Panc1 (cell line): ENCODE data around the gene RPL35A. TPM values are rescaled to one million over a fixed set of nuclear protein-coding genes. Genes with fewer than 3 reads are reported as not detected.

Experiments used
- ATAC-seq: fragments of 200-7000 bp; cut with Tn5 transposase; 2 replicates; pipeline ENCODE4 v1.9.1; 2020; ENCODE audit warnings: mild to moderate bottlenecking, moderate library complexity
- BruUV-seq: library from RNA; stranded (reverse); fragments of 400-500 nt; replicated peaks from 2 replicates; lab custom pipeline; 2021; lab: Mats Ljungman, UMichigan
- CTCF ChIA-PET: fragments of 300-600 bp; sonication (Branson Sonifier 250); formaldehyde crosslinking; loops from one replicate; lab custom pipeline; 2022; ENCODE audit warnings: antibody characterized with exemption; lab: Charles Lee
- POLR2A ChIA-PET: fragments of 300-600 bp; sonication (Branson Sonifier 250); formaldehyde crosslinking; loops from one replicate; lab custom pipeline; 2022; ENCODE audit warnings: antibody characterized with exemption; lab: Charles Lee
- DNase-seq: peaks from one replicate; pipeline ENCODE4 v3.0.0-alpha.2; 2010; ENCODE audit warnings: low read depth, low spot score
- H3K27ac ChIP-seq: 2 replicates; pipeline ENCODE4 v1.5.1; 2011; ENCODE audit warnings: mild to moderate bottlenecking, low read length, inconsistent platforms
- H3K27me3 ChIP-seq: fragments of 200-500 bp; sonication (Bioruptor generic); 2 replicates; pipeline ENCODE4 v1.6.0; 2014; ENCODE audit warnings: low read length, inconsistent platforms; ENCODE audit not compliant: control insufficient read depth, insufficient read depth
- H3K36me3 ChIP-seq: fragments of 200-500 bp; sonication (Bioruptor generic); 2 replicates; pipeline ENCODE4 v1.5.1; 2014; ENCODE audit warnings: inconsistent platforms, mild to moderate bottlenecking, low read length, moderate library complexity; ENCODE audit not compliant: control insufficient read depth, insufficient read depth
- H3K4me1 ChIP-seq: 2 replicates; pipeline ENCODE4 v1.5.1; 2011; ENCODE audit warnings: inconsistent platforms, mild to moderate bottlenecking, low read length, moderate library complexity; ENCODE audit not compliant: control insufficient read depth, insufficient read depth
- H3K4me3 ChIP-seq, 2 experiments: 2 replicates each; pipeline ENCODE4 v1.5.1; 2011 to 2012; ENCODE audit warnings: low read depth in 2 of 2, low read length in 2 of 2, mild to moderate bottlenecking in 2 of 2, inconsistent platforms in 1 of 2, moderate library complexity in 1 of 2
- H3K9me3 ChIP-seq: fragments of 200-500 bp; sonication (Bioruptor generic); 2 replicates; pipeline ENCODE4 v1.5.1; 2014; ENCODE audit warnings: low read depth, mild to moderate bottlenecking, inconsistent platforms, low read length, moderate library complexity; ENCODE audit not compliant: control insufficient read depth, insufficient read depth
- POLR2AphosphoS5 ChIP-seq: IDR thresholded peaks from 2 replicates; pipeline ENCODE4 v1.6.1; 2012; ENCODE audit warnings: mild to moderate bottlenecking, low read depth, low read length, moderate library complexity
- SIN3A ChIP-seq: IDR thresholded peaks from 2 replicates; pipeline ENCODE4 v1.6.1; 2012; ENCODE audit warnings: low read depth, mild to moderate bottlenecking, low read length, moderate library complexity, borderline replicate concordance; ENCODE audit not compliant: insufficient read depth
- TCF7L2 ChIP-seq: IDR thresholded peaks from 2 replicates; pipeline ENCODE4 v1.6.1; 2011; ENCODE audit warnings: mild to moderate bottlenecking, low read depth, low read length, inconsistent platforms
- in situ Hi-C: cut with HindIII; loops from 2 replicates; pipeline ENCODE4 v1.10.0; 2016; ENCODE audit warnings: low sequenced_read_pairs, low pct_unique_long_range_greater_than_20kb
- intact Hi-C: fragments of 100-400 bp; cut with micrococcal nuclease; formaldehyde crosslinking; loops from one replicate; pipeline ENCODE4 v1.10.0; 2022; ENCODE audit not compliant: unreplicated experiment
- total RNA-seq: library from RNA; stranded (reverse); gene quantifications from one replicate; pipeline ENCODE4 v1.2.1, GENCODE V29; 2021; ENCODE audit not compliant: unreplicated experiment
- TF ChIP-seq, protein P1 (sequence below), 2 experiments: IDR thresholded peaks; 2 replicates each; pipeline ENCODE4 v1.6.1; 2011 to 2012; ENCODE audit warnings: low read depth in 2 of 2, control low read depth in 1 of 2, low read length in 1 of 2, mild to moderate bottlenecking in 1 of 2, moderate library complexity in 1 of 2; ENCODE audit not compliant: insufficient read depth in 1 of 2
- TF ChIP-seq, protein P2 (sequence below): fragments of 450-650 bp; IDR thresholded peaks from 2 replicates; pipeline ENCODE4 v1.5.1; 2017; ENCODE audit warnings: mild to moderate bottlenecking

The RPL35A gene
- total RNA-seq, 1 experiment from 2014 or later: 1,025 TPM

GRCh38 chr3:197906023-197906849 is 43.8 kb upstream of the RPL35A start:
- DNase-seq: peak; percentile 75
- no peaks in the 10 kb centered on the region for H3K27me3 ChIP-seq
- BruUV-seq: no TSS peak
- H3K27ac ChIP-seq: peak overlapping the region; percentile 30
- POLR2A ChIA-PET: interaction anchor here (0.6 kb wide), 1 partner anchor 43 kb away, joined by 5 read pairs; no protein-coding TSS in a partner anchor
- ATAC-seq: peak; percentile 98
- H3K36me3 ChIP-seq: no peaks in the 10 kb centered on the region
- TF ChIP-seq TCF7L2 (no peak), POLR2AphosphoS5 (no peak), SIN3A (no peak)
- TF ChIP-seq, protein P1, sequence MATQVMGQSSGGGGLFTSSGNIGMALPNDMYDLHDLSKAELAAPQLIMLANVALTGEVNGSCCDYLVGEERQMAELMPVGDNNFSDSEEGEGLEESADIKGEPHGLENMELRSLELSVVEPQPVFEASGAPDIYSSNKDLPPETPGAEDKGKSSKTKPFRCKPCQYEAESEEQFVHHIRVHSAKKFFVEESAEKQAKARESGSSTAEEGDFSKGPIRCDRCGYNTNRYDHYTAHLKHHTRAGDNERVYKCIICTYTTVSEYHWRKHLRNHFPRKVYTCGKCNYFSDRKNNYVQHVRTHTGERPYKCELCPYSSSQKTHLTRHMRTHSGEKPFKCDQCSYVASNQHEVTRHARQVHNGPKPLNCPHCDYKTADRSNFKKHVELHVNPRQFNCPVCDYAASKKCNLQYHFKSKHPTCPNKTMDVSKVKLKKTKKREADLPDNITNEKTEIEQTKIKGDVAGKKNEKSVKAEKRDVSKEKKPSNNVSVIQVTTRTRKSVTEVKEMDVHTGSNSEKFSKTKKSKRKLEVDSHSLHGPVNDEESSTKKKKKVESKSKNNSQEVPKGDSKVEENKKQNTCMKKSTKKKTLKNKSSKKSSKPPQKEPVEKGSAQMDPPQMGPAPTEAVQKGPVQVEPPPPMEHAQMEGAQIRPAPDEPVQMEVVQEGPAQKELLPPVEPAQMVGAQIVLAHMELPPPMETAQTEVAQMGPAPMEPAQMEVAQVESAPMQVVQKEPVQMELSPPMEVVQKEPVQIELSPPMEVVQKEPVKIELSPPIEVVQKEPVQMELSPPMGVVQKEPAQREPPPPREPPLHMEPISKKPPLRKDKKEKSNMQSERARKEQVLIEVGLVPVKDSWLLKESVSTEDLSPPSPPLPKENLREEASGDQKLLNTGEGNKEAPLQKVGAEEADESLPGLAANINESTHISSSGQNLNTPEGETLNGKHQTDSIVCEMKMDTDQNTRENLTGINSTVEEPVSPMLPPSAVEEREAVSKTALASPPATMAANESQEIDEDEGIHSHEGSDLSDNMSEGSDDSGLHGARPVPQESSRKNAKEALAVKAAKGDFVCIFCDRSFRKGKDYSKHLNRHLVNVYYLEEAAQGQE (IDR thresholded peaks at IDR 0.05; ENCODE audit: insufficient read depth in 1 of 2, low read depth in 2 of 2, low read length in 1 of 2): no peak
- TF ChIP-seq, protein P2, sequence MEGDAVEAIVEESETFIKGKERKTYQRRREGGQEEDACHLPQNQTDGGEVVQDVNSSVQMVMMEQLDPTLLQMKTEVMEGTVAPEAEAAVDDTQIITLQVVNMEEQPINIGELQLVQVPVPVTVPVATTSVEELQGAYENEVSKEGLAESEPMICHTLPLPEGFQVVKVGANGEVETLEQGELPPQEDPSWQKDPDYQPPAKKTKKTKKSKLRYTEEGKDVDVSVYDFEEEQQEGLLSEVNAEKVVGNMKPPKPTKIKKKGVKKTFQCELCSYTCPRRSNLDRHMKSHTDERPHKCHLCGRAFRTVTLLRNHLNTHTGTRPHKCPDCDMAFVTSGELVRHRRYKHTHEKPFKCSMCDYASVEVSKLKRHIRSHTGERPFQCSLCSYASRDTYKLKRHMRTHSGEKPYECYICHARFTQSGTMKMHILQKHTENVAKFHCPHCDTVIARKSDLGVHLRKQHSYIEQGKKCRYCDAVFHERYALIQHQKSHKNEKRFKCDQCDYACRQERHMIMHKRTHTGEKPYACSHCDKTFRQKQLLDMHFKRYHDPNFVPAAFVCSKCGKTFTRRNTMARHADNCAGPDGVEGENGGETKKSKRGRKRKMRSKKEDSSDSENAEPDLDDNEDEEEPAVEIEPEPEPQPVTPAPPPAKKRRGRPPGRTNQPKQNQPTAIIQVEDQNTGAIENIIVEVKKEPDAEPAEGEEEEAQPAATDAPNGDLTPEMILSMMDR: peak; percentile 99
- CTCF ChIA-PET: interaction anchor here (0.5 to 1.6 kb wide), 6 partner anchors 9 to 184 kb away, joined by 3 to 16 read pairs (median 5); no protein-coding TSS in a partner anchor
- in situ Hi-C loops: no loop called here
- no peak overlapping the region for H3K4me3 ChIP-seq
- peaks cover 8% of the 10 kb centered on the region; the same call in 1 of the 2 replicates for H3K4me1 ChIP-seq
- intact Hi-C loops: loop anchor here (1.0 kb wide), 2 partner anchors 37 to 179 kb away; no protein-coding TSS in a partner anchor
- H3K9me3 ChIP-seq: no peaks in the 10 kb centered on the region

- peaks cover 8% of the 10 kb centered on the region; the same call in 1 of the 2 replicates for H3K4me1 ChIP-seq
- no peak for DNase-seq
- no peak for ATAC-seq
- BruUV-seq: no TSS peak
- TF ChIP-seq SIN3A (no peak), POLR2AphosphoS5 (no peak), TCF7L2 (no peak)
- TF ChIP-seq, protein P1 (IDR thresholded peaks at IDR 0.05; ENCODE audit: insufficient read depth in 1 of 2, low read depth in 2 of 2, low read length in 1 of 2): no peak
- TF ChIP-seq, protein P2: no peak
- in situ Hi-C loops: no loop called here
- POLR2A ChIA-PET: no interaction called here
- CTCF ChIA-PET: interaction anchor here (1.6 kb wide), 1 partner anchor 35 kb away, joined by 16 read pairs; no protein-coding TSS in a partner anchor
- H3K4me3 ChIP-seq: no peak overlapping the region
- no peaks in the 10 kb centered on the region for H3K27me3 ChIP-seq
- no peaks in the 10 kb centered on the region for H3K36me3 ChIP-seq
- no peaks in the 10 kb centered on the region for H3K9me3 ChIP-seq
- no peak overlapping the region for H3K27ac ChIP-seq
- intact Hi-C loops: loop anchor here (1.0 kb wide), 2 partner anchors 36 to 178 kb away; no protein-coding TSS in a partner anchor
Observed at GRCh38 chr3:197906850-197907187, 43.2 kb upstream of the RPL35A start.
